ENCODE results near the gene TMEM51. TPM values are rescaled to one million over a fixed set of nuclear protein-coding genes. Genes with fewer than 3 reads are reported as not detected.

The TMEM51 gene
- total and polyA plus RNA-seq, 9 of the 15 experiments (the other 6 are each of a cell fraction or from before 2014, with no cell fraction given), result 0.06 to 1.4 (median 0.58) TPM

DNA sequence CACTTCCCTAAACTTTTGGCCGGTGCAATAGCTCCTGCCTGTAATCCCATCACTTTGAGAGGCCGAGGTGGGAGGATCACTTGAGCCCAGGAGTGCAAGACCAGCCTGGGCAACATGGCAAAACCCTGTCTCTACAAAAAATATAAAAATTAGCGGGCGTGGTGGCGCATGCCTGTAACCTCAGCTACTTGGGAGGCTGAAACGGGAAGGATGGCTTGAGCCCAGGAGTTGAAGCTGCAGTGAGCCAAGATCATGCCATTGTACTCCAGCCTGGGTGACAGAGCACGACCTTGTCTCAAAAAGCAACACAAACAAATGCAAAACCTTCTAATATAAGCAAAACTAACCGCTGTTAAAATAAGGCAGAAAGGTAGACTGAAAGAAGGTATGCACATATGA, 25.9 kb downstream of the TMEM51 start:
- POLR2A ChIA-PET, result no interaction called here
- BruUV-seq (replicated peaks), result no TSS peak
- peaks cover 15% of the 10 kb centered on the region; the same call in 1 of the 2 replicates for H4K20me1 ChIP-seq (replicated peaks; ENCODE audit: control insufficient read depth, insufficient read depth, low read length)
- peaks cover 28 to 57% of the 10 kb centered on the region in 2 experiments for H3K27me3 ChIP-seq (ENCODE audit: control insufficient read depth in 2 of 2, insufficient read depth in 2 of 2, low read length in 2 of 2)
- no peak overlapping the region for H2AFZ ChIP-seq (ENCODE audit: low read depth, low read length)
- H3K4me2 ChIP-seq (ENCODE audit: insufficient read depth, low read length), result no peak overlapping the region
- no peak for FAIRE-seq
- CTCF ChIA-PET (ENCODE audit: low intra/inter-chr PET ratio), result interaction anchor here (0.6 kb wide), 1 partner anchor 1875 kb away, joined by 3 read pairs; no protein-coding TSS in a partner anchor
- H3K9me1 ChIP-seq (ENCODE audit: control insufficient read depth, insufficient read depth, low read length), result no peaks in the 10 kb centered on the region
- H3K4me3 ChIP-seq, result no peak overlapping the region
- H3K4me1 ChIP-seq (replicated peaks in 1 of 2; ENCODE audit: control insufficient read depth in 2 of 2, insufficient read depth in 2 of 2, low read length in 2 of 2), result peaks cover 3 to 9% of the 10 kb centered on the region in 2 experiments; a peak in 1 of 5 replicates
- intact Hi-C loops (cut with micrococcal nuclease), result no loop called here
- H3K9ac ChIP-seq (ENCODE audit: insufficient read depth in 1 of 2, low read depth in 2 of 2, low read length in 2 of 2), result no peak overlapping the region
- no peaks in the 10 kb centered on the region for H3K9me3 ChIP-seq (replicated peaks; ENCODE audit: control insufficient read depth, insufficient read depth, low read depth, low read length)
- no peaks in the 10 kb centered on the region for H3K79me2 ChIP-seq (ENCODE audit: control insufficient read depth, insufficient read depth, low read length)
- no peak overlapping the region for H3K27ac ChIP-seq (ENCODE audit: extremely low read depth, low read depth, low read length)
- in situ Hi-C loops (cut with MboI), result no loop called here
- no peak for DNase-seq (ENCODE audit: extremely low read depth in 1 of 4, low spot score in 3 of 4)
- TF ChIP-seq ZNF324 (CRISPR knock-in tag; IDR thresholded peaks at IDR 0.05) (0 out of 2 replicates have a peak, but pooled peaks have one; percentile 53), FOXK2 (conservative IDR thresholded peaks at IDR 0.05 in 1 of 2, IDR thresholded peaks at IDR 0.05 in 1 of 2; ENCODE audit: low read depth in 2 of 2) (no peak)
- no peak for ATAC-seq
- WGBS (ENCODE audit: insufficient coverage, low coverage, missing lambda C conversion rate), result 3% methylated on average over 8 of the region's 8 CpGs
- H3K36me3 ChIP-seq (ENCODE audit: control insufficient read depth, insufficient read depth, low read length), result no peaks in the 10 kb centered on the region

- BruUV-seq (replicated peaks), result no TSS peak
- no peak for FAIRE-seq
- TF ChIP-seq ZNF584 (CRISPR knock-in tag; IDR thresholded peaks at IDR 0.05; ENCODE audit: low read depth) (no peak), BACH1 (tag; IDR thresholded peaks at IDR 0.05) (no peak), PHF21A (IDR thresholded peaks at IDR 0.05; ENCODE audit: borderline replicate concordance, low read depth) (no peak), CLOCK (CRISPR knock-in tag; IDR thresholded peaks at IDR 0.05; ENCODE audit: borderline replicate concordance) (no peak), THRA (IDR thresholded peaks at IDR 0.05) (no peak), ZNF239 (CRISPR knock-in tag; IDR thresholded peaks at IDR 0.05) (no peak), ZBTB17 (CRISPR knock-in tag; IDR thresholded peaks at IDR 0.05) (no peak), SRSF1 (IDR thresholded peaks at IDR 0.05; ENCODE audit: low read depth, low read length) (no peak)
These were observed 26.6 kb downstream of the TMEM51 start for GRCh38 chr1:15180189-15180588.

More at GRCh38 chr1:15180189-15180588, 26.6 kb downstream of the TMEM51 start:
- in situ Hi-C loops (cut with MboI), result no loop called here
- Histone ChIP-seq H3K27me3 (ENCODE audit: control insufficient read depth in 2 of 2, insufficient read depth in 2 of 2, low read length in 2 of 2) (peaks cover 26 to 59% of the 10 kb centered on the region in 2 experiments), H3K4me2 (ENCODE audit: insufficient read depth, low read length) (no peak overlapping the region), H3K9me1 (ENCODE audit: control insufficient read depth, insufficient read depth, low read length) (no peaks in the 10 kb centered on the region), H3K9me3 (replicated peaks; ENCODE audit: control insufficient read depth, insufficient read depth, low read depth, low read length) (no peaks in the 10 kb centered on the region), H3K4me3 (no peak overlapping the region), H3K9ac (ENCODE audit: insufficient read depth in 1 of 2, low read depth in 2 of 2, low read length in 2 of 2) (no peak overlapping the region), H3K27ac (ENCODE audit: extremely low read depth, low read depth, low read length) (no peak overlapping the region), H3K79me2 (ENCODE audit: control insufficient read depth, insufficient read depth, low read length) (no peaks in the 10 kb centered on the region), H2AFZ (ENCODE audit: low read depth, low read length) (no peak overlapping the region), H3K36me3 (ENCODE audit: control insufficient read depth, insufficient read depth, low read length) (no peaks in the 10 kb centered on the region), H4K20me1 (replicated peaks; ENCODE audit: control insufficient read depth, insufficient read depth, low read length) (peaks cover 15% of the 10 kb centered on the region; the same call in 1 of the 2 replicates), H3K4me1 (replicated peaks in 1 of 2; ENCODE audit: control insufficient read depth in 2 of 2, insufficient read depth in 2 of 2, low read length in 2 of 2) (peaks cover 3 to 9% of the 10 kb centered on the region in 2 experiments; a peak in 1 of 5 replicates)
- WGBS (ENCODE audit: insufficient coverage, low coverage, missing lambda C conversion rate), result 7% methylated on average over 7 of the region's 7 CpGs
- intact Hi-C loops (cut with micrococcal nuclease), result no loop called here
- no peak for ATAC-seq
- POLR2A ChIA-PET, result no interaction called here
- CTCF ChIA-PET (ENCODE audit: low intra/inter-chr PET ratio), result no interaction called here
- no peak for DNase-seq (ENCODE audit: extremely low read depth in 1 of 4, low spot score in 3 of 4)
